Endodermal cell (in vitro differentiated cells): ENCODE measurements around the gene CYSRT1. TPM values are rescaled to one million over a fixed set of nuclear protein-coding genes. Genes with fewer than 3 reads are reported as not detected.

Experiments
- DNase-seq: peaks from one replicate; pipeline ENCODE4 v3.0.0-alpha.2; 2017
- H3K27ac ChIP-seq: 2 replicates; pipeline ENCODE4 v1.5.1; 2013; ENCODE audit warnings: mild to moderate bottlenecking, low read depth, low read length, moderate library complexity
- H3K27me3 ChIP-seq: 2 replicates; pipeline ENCODE4 v1.6.1; 2013; ENCODE audit warnings: mild to moderate bottlenecking, low read length, moderate library complexity; ENCODE audit not compliant: insufficient read depth, control insufficient read depth, poor library complexity, severe bottlenecking
- H3K36me3 ChIP-seq: 2 replicates; pipeline ENCODE4 v1.7.0; 2013; ENCODE audit warnings: mild to moderate bottlenecking, low read length, moderate library complexity; ENCODE audit not compliant: control insufficient read depth, insufficient read depth
- H3K4me1 ChIP-seq: one replicate; pipeline ENCODE4 v1.7.0; 2013; ENCODE audit warnings: low read length; ENCODE audit not compliant: control insufficient read depth, insufficient read depth
- H3K4me3 ChIP-seq: 2 replicates; pipeline ENCODE4 v1.5.1; 2013; ENCODE audit warnings: mild to moderate bottlenecking, low read length, moderate library complexity
- H3K9ac ChIP-seq: 2 replicates; pipeline ENCODE4 v1.6.1; 2013; ENCODE audit warnings: mild to moderate bottlenecking, low read length, moderate library complexity; ENCODE audit not compliant: poor library complexity, severe bottlenecking; ENCODE audit errors: extremely low read depth
- H3K9me3 ChIP-seq: 2 replicates; pipeline ENCODE4 v1.6.1; 2013; ENCODE audit warnings: mild to moderate bottlenecking, low read length, moderate library complexity; ENCODE audit not compliant: control insufficient read depth
- H3K27ac Mint-ChIP-seq: 2 replicates; pipeline ENCODE4 v1.8.0; 2020; ENCODE audit warnings: mixed read lengths
- H3K27me3 Mint-ChIP-seq: 2 replicates; pipeline ENCODE4 v1.8.0; 2021; ENCODE audit warnings: mild to moderate bottlenecking, mixed read lengths; ENCODE audit not compliant: insufficient read depth
- H3K36me3 Mint-ChIP-seq: 2 replicates; pipeline ENCODE4 v1.8.0; 2020; ENCODE audit warnings: low read depth, mixed read lengths
- H3K4me1 Mint-ChIP-seq: 2 replicates; pipeline ENCODE4 v1.8.0; 2020; ENCODE audit warnings: mixed read lengths
- H3K4me3 Mint-ChIP-seq: 2 replicates; pipeline ENCODE4 v1.8.0; 2020; ENCODE audit warnings: mild to moderate bottlenecking, moderate library complexity, mixed read lengths
- H3K9me3 Mint-ChIP-seq: 2 replicates; pipeline ENCODE4 v1.8.0; 2020; ENCODE audit warnings: mild to moderate bottlenecking, mixed read lengths
- WGBS, 2 experiments: methylation state at CpG; one replicate each; pipeline versions ENCODE4 v1.1.5 to v1.1.7; 2013; ENCODE audit warnings: missing lambda C conversion rate in 2 of 2, mixed read lengths in 1 of 2; ENCODE audit not compliant: insufficient coverage in 1 of 2, insufficient read length in 1 of 2; 5-methylcytosine and 5-hydroxymethylcytosine counted together
- long read RNA-seq, 4 experiments: library from polyadenylated mRNA in 2 of 4; library from RNA in 1 of 4; library from capped mRNA in 1 of 4; stranded (forward) in 3 of 4; unstranded in 1 of 4; transcript quantifications; one replicate each; pipeline ENCODE4 v2.0.0, GENCODE V29; 2020 to 2021; ENCODE audit warnings: inconsistent platforms in 1 of 4
- polyA plus RNA-seq, 2 experiments: library from polyadenylated mRNA; stranded (reverse); fragments of 50-300 nt; gene quantifications; one replicate each; pipeline ENCODE4 v1.2.3, GENCODE V29; 2013
- total RNA-seq, 2 donors: library from RNA; stranded (reverse); fragmentation: NEBNext Ultra II Directional in 1 of 2; extraction: Animal tissue kit (Norgen Biotek cat#: 25700) in 1 of 2; gene quantifications; 2 replicates in 1 of 2; 3 replicates in 1 of 2; pipeline ENCODE4 v1.2.1, GENCODE V29; 2021
- TF ChIP-seq, protein P1 (sequence below): fragments of 200-600 bp; sonication (generic); conservative IDR thresholded peaks from 2 replicates; pipeline ENCODE4 v1.5.0; 2021; ENCODE audit warnings: antibody characterized with exemption, mild to moderate bottlenecking

The CYSRT1 gene, protein sequence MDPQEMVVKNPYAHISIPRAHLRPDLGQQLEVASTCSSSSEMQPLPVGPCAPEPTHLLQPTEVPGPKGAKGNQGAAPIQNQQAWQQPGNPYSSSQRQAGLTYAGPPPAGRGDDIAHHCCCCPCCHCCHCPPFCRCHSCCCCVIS
- total RNA-seq: 1 to 10 TPM; 1.4 to 1.8 TPM
- 1.8 TPM for polyA plus RNA-seq (2013, experiment 1 of 2)
- polyA plus RNA-seq (2013, experiment 2 of 2): 1.4 TPM
- long read RNA-seq, experiment 1: 0 reads
- long read RNA-seq, experiment 2, partial matches to known transcripts: 0 of 3 reads
- long read RNA-seq, experiment 2, other reads (novel, unspliced or antisense): 0 of 3 reads
- long read RNA-seq, experiment 3: 0 reads
- long read RNA-seq, experiment 4: 0 reads

DNA sequence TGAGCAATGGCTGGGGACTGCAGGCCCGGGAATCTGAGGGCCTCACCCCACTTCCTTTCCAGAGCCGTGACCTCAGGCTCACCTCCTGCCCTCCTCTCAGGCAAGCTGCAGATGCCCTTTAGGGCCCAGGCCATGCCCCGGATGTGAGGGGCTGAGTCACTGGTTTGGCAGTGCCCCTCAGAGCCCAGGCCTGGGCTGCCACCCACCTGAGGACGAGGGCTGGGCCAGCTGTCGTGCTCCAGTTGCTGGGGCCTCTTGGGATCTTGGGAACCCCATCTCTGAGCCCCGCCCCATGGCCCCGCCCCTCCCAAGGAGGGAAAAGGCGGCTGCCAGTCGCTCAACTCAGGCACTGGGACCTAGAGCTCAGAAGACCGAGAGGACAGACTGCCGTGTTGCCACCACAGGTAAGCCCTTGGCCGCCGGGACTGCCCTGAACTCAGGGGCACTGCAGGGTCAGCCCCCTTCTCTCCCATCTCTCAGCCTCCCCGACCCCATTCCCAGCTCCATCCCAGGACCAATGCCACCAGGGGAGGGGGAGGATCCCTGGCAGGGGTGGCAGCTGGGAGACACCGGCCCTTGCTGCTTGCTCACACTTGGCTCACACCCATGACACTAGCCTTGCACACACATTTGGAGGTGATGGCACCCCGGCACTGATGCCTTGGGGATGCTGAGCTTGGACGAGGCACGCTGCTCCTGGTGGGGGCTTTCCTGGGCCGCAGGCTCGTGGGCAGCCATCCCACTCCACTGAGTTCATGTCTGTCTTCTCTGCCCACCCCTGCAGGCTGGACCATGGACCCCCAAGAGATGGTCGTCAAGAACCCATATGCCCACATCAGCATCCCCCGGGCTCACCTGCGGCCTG is at the start of gene CYSRT1:
Gene CYSRT1, plus strand, starts transcription at position 345 of the 865 bp plus-strand sequence. Its CDS starts 448 bp downstream, at position 793.
- WGBS, 2 experiments: 78 to 84% methylated on average over 8 to 23 of the region's 23 CpGs
- no peaks in the 10 kb centered on the region for H3K27me3 Mint-ChIP-seq
- Histone ChIP-seq H3K27ac (no peak within 1 kb of the TSS), H3K27me3 (no peaks in the 10 kb centered on the region), H3K36me3 (no peaks in the 10 kb centered on the region), H3K4me3 (peak within 1 kb of the TSS; percentile 89), H3K4me1 (peaks cover 4% of the 10 kb centered on the region), H3K9ac (peak within 1 kb of the TSS; percentile 73), H3K9me3 (no peaks in the 10 kb centered on the region)
- no peak for DNase-seq
- no peak within 1 kb of the TSS for H3K27ac Mint-ChIP-seq
- H3K9me3 Mint-ChIP-seq: no peaks in the 10 kb centered on the region
- H3K36me3 Mint-ChIP-seq: no peaks in the 10 kb centered on the region
- peaks cover 2% of the 10 kb centered on the region for H3K4me1 Mint-ChIP-seq
- H3K4me3 Mint-ChIP-seq: peak within 1 kb of the TSS; percentile 61
- TF ChIP-seq, protein P1, sequence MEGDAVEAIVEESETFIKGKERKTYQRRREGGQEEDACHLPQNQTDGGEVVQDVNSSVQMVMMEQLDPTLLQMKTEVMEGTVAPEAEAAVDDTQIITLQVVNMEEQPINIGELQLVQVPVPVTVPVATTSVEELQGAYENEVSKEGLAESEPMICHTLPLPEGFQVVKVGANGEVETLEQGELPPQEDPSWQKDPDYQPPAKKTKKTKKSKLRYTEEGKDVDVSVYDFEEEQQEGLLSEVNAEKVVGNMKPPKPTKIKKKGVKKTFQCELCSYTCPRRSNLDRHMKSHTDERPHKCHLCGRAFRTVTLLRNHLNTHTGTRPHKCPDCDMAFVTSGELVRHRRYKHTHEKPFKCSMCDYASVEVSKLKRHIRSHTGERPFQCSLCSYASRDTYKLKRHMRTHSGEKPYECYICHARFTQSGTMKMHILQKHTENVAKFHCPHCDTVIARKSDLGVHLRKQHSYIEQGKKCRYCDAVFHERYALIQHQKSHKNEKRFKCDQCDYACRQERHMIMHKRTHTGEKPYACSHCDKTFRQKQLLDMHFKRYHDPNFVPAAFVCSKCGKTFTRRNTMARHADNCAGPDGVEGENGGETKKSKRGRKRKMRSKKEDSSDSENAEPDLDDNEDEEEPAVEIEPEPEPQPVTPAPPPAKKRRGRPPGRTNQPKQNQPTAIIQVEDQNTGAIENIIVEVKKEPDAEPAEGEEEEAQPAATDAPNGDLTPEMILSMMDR: no peak

DNA sequence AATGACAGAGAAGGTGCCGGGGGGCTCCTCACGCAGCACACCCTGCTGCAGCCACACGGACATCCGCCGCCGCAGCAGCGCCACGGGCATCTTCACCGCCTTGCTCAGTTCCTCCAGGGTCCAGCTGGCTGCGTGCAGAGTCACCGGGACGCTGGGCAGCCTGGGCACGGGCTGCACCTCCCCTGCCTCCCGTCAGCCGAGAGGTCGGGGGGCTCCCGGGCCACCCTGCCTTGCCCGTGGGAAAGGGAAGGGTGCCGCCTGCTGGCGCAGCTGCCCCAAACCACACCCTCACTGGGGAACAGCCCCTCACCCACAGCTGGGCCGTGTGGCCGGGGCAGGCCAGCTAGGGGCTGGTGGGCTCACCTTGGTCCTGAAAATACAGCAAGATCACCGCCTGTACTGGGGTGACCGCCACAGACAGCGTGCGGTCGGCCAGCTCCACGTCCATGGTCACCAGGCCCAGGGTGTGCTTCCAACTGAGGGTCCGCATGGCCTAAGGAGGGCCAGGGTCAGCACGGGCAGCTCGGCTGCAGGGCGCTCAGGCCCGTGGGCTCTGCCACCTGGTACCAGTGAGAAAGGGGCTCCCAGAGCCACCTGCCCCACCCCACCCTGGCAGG is 49.5 kb upstream of the CYSRT1 start:
- Histone ChIP-seq H3K4me3 (no peak overlapping the region), H3K27ac (no peak overlapping the region), H3K27me3 (peaks cover 53% of the 10 kb centered on the region), H3K4me1 (no peaks in the 10 kb centered on the region), H3K36me3 (no peaks in the 10 kb centered on the region), H3K9ac (no peak overlapping the region), H3K9me3 (no peaks in the 10 kb centered on the region)
- Mint-ChIP-seq H3K4me1 (no peaks in the 10 kb centered on the region), H3K9me3 (no peaks in the 10 kb centered on the region), H3K4me3 (no peak overlapping the region), H3K27me3 (peaks cover 27% of the 10 kb centered on the region), H3K36me3 (peaks cover 6% of the 10 kb centered on the region), H3K27ac (no peak overlapping the region)
- 51 to 75% methylated on average over 10 to 32 of the region's 33 CpGs for WGBS, 2 experiments
- peak; percentile 70 for DNase-seq
- TF ChIP-seq, protein P1: peak; percentile 49
